IPS DF 6.9 (cell line): Measurements from ENCODE around the gene COPS6.

ENCODE experiments used
- DNase-seq: peaks from one replicate; pipeline ENCODE4 v3.0.0-alpha.2; 2013; ENCODE audit warnings: low read depth, low spot score
- H3K27ac ChIP-seq: one replicate; pipeline ENCODE4 v1.5.1; 2013; ENCODE audit warnings: low read length, control low read depth
- H3K27me3 ChIP-seq: 2 replicates; pipeline ENCODE4 v1.6.1; 2013; ENCODE audit warnings: mild to moderate bottlenecking, low read length; ENCODE audit not compliant: control insufficient read depth, insufficient read depth
- H3K36me3 ChIP-seq: 2 replicates; pipeline ENCODE4 v1.6.1; 2013; ENCODE audit warnings: low read length; ENCODE audit not compliant: control insufficient read depth, insufficient read depth
- H3K4me1 ChIP-seq: 2 replicates; pipeline ENCODE4 v1.6.1; 2013; ENCODE audit warnings: low read length; ENCODE audit not compliant: control insufficient read depth, insufficient read depth
- H3K4me3 ChIP-seq: 2 replicates; pipeline ENCODE4 v1.5.1; 2013; ENCODE audit warnings: mild to moderate bottlenecking, low read length
- H3K9me3 ChIP-seq: 2 replicates; pipeline ENCODE4 v1.6.1; 2013; ENCODE audit warnings: low read length, inconsistent platforms; ENCODE audit not compliant: control insufficient read depth, insufficient read depth
- WGBS: extraction: QIAGEN DNeasy Blood & Tissue Kit; methylation state at CpG from one replicate; pipeline ENCODE4 v1.1.7; 2013; ENCODE audit warnings: mixed read lengths, missing lambda C conversion rate; ENCODE audit not compliant: insufficient read length, insufficient coverage; 5-methylcytosine and 5-hydroxymethylcytosine counted together

COPS6 gene

GRCh38 chr7:100063376-100063775, 25.4 kb upstream of the COPS6 start:
- no peak for DNase-seq
- Histone ChIP-seq H3K27ac (no peak overlapping the region), H3K4me1 (no peaks in the 10 kb centered on the region), H3K4me3 (no peak overlapping the region), H3K27me3 (no peaks in the 10 kb centered on the region), H3K9me3 (no peaks in the 10 kb centered on the region), H3K36me3 (peaks cover 16% of the 10 kb centered on the region)
- WGBS: no CpG with 5 or more reads among the region's 4 CpGs

- peaks cover 16% of the 10 kb centered on the region for H3K36me3 ChIP-seq
- no peak overlapping the region for H3K27ac ChIP-seq
- H3K4me3 ChIP-seq: no peak overlapping the region
- no peaks in the 10 kb centered on the region for H3K27me3 ChIP-seq
- no CpG with 5 or more reads among the region's 9 CpGs for WGBS
- no peaks in the 10 kb centered on the region for H3K9me3 ChIP-seq
- DNase-seq: no peak
- no peaks in the 10 kb centered on the region for H3K4me1 ChIP-seq
Observed at GRCh38 chr7:100064162-100064561, 24.6 kb upstream of the COPS6 start.

GRCh38 chr7:100065452-100066186, 23.1 kb upstream of the COPS6 start:
- Histone ChIP-seq H3K9me3 (peaks cover 3% of the 10 kb centered on the region), H3K36me3 (peaks cover 25% of the 10 kb centered on the region), H3K4me1 (no peaks in the 10 kb centered on the region), H3K4me3 (no peak overlapping the region), H3K27ac (no peak overlapping the region), H3K27me3 (no peaks in the 10 kb centered on the region)
- no peak for DNase-seq
- WGBS: no CpG with 5 or more reads among the region's 8 CpGs

GRCh38 chr7:100066953-100067352, 21.8 kb upstream of the COPS6 start:
- Histone ChIP-seq H3K4me1 (no peaks in the 10 kb centered on the region), H3K27me3 (no peaks in the 10 kb centered on the region), H3K27ac (no peak overlapping the region), H3K36me3 (peaks cover 34% of the 10 kb centered on the region), H3K4me3 (no peak overlapping the region), H3K9me3 (peaks cover 17% of the 10 kb centered on the region)
- no peak for DNase-seq
- no CpG with 5 or more reads among the region's 7 CpGs for WGBS

GRCh38 chr7:100069991-100070390, 18.8 kb upstream of the COPS6 start:
- no peaks in the 10 kb centered on the region for H3K4me1 ChIP-seq
- no CpG with 5 or more reads among the region's 5 CpGs for WGBS
- H3K4me3 ChIP-seq: no peak overlapping the region
- H3K27ac ChIP-seq: no peak overlapping the region
- H3K27me3 ChIP-seq: no peaks in the 10 kb centered on the region
- peaks cover 24% of the 10 kb centered on the region for H3K9me3 ChIP-seq
- H3K36me3 ChIP-seq: peaks cover 49% of the 10 kb centered on the region
- DNase-seq: no peak

GRCh38 chr7:100071018-100071723, 17.6 kb upstream of the COPS6 start:
- Histone ChIP-seq H3K27me3 (no peaks in the 10 kb centered on the region), H3K9me3 (peaks cover 24% of the 10 kb centered on the region), H3K36me3 (peaks cover 57% of the 10 kb centered on the region), H3K4me1 (no peaks in the 10 kb centered on the region), H3K4me3 (no peak overlapping the region), H3K27ac (no peak overlapping the region)
- WGBS: no CpG with 5 or more reads among the region's 11 CpGs
- DNase-seq: no peak

GRCh38 chr7:100072462-100072861, 16.3 kb upstream of the COPS6 start:
- no CpG with 5 or more reads among the region's 10 CpGs for WGBS
- no peak for DNase-seq

GRCh38 chr7:100074841-100075240, 13.9 kb upstream of the COPS6 start:
- Histone ChIP-seq H3K36me3 (peaks cover 69% of the 10 kb centered on the region), H3K27ac (no peak overlapping the region), H3K4me1 (no peaks in the 10 kb centered on the region), H3K4me3 (no peak overlapping the region), H3K27me3 (no peaks in the 10 kb centered on the region), H3K9me3 (peaks cover 24% of the 10 kb centered on the region)
- WGBS: no CpG with 5 or more reads among the region's 7 CpGs
- no peak for DNase-seq

More at GRCh38 chr7:100072462-100072861, 16.3 kb upstream of the COPS6 start:
- H3K4me1 ChIP-seq: no peaks in the 10 kb centered on the region
- H3K9me3 ChIP-seq: peaks cover 24% of the 10 kb centered on the region
- H3K27me3 ChIP-seq: no peaks in the 10 kb centered on the region
- peaks cover 66% of the 10 kb centered on the region for H3K36me3 ChIP-seq
- no peak overlapping the region for H3K4me3 ChIP-seq
- H3K27ac ChIP-seq: no peak overlapping the region

GRCh38 chr7:100075418-100075817, 13.4 kb upstream of the COPS6 start:
- no peaks in the 10 kb centered on the region for H3K27me3 ChIP-seq
- peaks cover 3% of the 10 kb centered on the region; the same call in 1 of the 2 replicates for H3K4me1 ChIP-seq
- no CpG with 5 or more reads among the region's 6 CpGs for WGBS
- H3K27ac ChIP-seq: no peak overlapping the region
- H3K4me3 ChIP-seq: no peak overlapping the region
- no peak for DNase-seq
- H3K9me3 ChIP-seq: peaks cover 22% of the 10 kb centered on the region
- H3K36me3 ChIP-seq: peaks cover 63% of the 10 kb centered on the region

- Histone ChIP-seq H3K4me1 (peaks cover 3% of the 10 kb centered on the region; the same call in 1 of the 2 replicates), H3K9me3 (peaks cover 5% of the 10 kb centered on the region), H3K4me3 (no peak overlapping the region), H3K27me3 (no peaks in the 10 kb centered on the region), H3K27ac (no peak overlapping the region), H3K36me3 (peaks cover 45% of the 10 kb centered on the region)
- WGBS: no CpG with 5 or more reads among the region's 4 CpGs
- no peak for DNase-seq
Observed at GRCh38 chr7:100077205-100077604, 11.6 kb upstream of the COPS6 start.
